HG03469 (cell line): Measurements from ENCODE around the gene TNFRSF9.
"Not testable (repeated sequence)": the region's sequence is repeated elsewhere in the genome, so short reads cannot be mapped to it uniquely, and the experiment has no call there.

Experiments used
- ATAC-seq: cut with Tn5 transposase; IDR thresholded peaks from one replicate; pipeline ENCODE4 v1.9.1; 2021; ENCODE audit warnings: mild to moderate bottlenecking, moderate library complexity, moderate number of reproducible peaks; ENCODE audit not compliant: unreplicated experiment

The TNFRSF9 gene

DNA sequence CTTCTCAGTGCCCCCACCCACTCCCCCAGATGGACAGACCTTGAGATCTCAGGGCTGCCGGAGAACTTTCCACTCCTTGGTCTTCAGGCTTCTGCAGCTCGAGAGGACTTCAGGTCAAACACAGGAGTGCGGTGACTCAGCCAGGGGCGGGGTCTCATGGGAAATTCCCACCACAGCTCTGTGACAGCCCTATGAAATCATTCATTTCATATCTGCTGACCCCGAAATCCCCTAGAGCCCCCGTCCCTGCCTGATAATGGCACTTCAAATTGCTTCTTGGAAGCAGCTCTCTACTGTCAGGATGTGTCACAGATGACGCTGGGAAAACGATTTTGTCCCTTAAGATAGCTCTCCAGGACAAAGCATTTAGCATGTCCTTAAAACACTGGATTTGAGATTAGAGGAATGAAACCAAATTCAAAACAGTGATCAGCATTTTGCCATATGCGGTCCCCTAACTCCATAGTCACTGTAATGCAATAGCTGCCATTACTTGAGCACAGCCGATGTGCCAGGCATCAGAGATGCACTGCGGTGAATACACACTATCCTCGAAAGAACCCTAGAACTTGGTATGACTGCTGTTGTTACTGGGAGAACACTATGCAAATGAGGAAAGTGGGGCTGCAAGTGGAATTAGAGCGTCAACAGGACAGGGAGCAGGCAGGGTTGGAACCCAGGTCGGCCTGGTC is at the start of gene TNFRSF9:
Gene TNFRSF9, minus strand, starts transcription at position 95 of the 692 bp plus-strand sequence. CDS start 845 bp downstream, outside the sequence.
- no peak for ATAC-seq

DNA sequence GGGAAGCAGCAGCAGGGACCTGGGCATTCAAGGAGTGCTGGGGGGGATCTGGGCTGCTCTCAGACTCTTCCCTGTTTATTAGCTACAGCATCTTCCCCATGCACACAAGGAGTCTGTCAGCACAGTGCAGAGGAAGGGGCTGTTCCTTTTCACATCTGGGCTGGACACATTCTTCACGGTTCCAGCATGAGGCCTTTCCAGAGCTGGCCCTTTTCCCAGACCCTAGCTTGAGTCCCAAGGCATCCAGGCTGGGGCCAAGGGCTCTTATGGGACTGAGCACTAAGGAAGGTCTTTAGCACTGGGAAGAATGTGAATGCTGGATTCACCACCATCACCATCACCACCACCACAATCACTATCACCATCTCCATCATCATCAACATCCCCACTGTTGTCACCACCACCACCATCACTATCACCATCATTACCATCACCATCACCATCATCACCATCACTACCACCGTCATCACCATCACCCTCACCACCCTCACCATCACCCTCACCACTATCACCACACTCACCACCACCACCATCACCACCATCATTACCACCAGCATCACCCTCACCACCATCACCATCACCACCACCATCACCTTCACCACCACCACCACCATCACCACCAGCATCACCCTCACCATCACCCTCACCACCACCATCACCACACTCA is 49.3 kb upstream of the TNFRSF9 start:
- ATAC-seq, result no peak

DNA sequence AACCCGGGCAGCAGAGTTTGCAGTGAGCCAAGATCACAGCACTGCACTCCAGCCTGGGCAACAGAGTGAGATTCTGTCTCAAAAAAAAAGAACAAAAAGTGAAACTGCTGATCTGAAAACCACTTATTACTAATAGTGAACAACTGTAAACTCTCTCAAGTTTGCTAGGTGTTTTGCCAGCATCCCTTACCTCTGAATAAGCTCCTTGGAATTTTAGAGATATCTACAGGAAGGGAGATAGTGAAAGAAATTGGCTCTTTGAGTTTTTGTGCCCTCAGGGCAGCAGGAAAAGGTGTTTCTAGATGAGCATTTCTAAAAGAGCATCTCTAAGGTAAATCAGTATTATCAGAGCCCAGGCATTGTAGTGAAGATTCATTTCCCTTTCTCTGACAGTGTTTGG is 47.9 kb upstream of the TNFRSF9 start:
- no peak for ATAC-seq

DNA sequence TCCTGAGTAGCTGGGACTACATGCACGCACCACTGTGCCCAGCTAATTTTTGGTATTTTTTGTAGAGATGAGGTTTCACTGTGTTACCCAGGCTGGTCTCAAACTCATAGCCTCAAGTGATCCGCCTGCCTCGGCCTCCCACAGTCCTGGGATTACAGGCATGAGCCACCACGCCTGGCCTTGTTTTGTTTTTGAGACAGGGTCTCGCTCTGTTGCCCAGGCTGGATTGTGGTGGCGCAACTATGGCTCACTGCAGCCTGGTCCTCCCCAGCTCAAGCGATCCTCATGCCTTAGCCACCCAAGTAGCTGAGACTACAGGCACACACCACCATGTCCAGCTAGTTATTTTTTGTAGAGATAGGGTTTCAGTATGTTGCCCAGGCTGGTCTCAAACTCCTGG is 46.9 kb upstream of the TNFRSF9 start:
- no peak for ATAC-seq

GRCh38 chr1:7985851-7986612 is 45.4 kb upstream of the TNFRSF9 start:
- ATAC-seq, result no peak

DNA sequence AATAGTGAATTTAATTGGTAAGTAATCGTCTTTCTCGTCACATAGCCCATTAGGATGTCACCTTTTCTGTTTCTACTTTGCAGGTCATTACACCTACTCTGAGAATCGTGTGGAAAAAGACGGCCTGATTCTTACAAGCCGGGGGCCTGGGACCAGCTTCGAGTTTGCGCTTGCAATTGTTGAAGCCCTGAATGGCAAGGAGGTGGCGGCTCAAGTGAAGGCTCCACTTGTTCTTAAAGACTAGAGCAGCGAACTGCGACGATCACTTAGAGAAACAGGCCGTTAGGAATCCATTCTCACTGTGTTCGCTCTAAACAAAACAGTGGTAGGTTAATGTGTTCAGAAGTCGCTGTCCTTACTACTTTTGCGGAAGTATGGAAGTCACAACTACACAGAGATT is 44.2 kb upstream of the TNFRSF9 start:
- no peak for ATAC-seq

GRCh38 chr1:7983086-7983778 is 42.6 kb upstream of the TNFRSF9 start:
- no peak for ATAC-seq

GRCh38 chr1:7980984-7981383 is 40.3 kb upstream of the TNFRSF9 start:
- ATAC-seq, result no peak

GRCh38 chr1:7975212-7975865 is 34.7 kb upstream of the TNFRSF9 start:
- no peak for ATAC-seq

DNA sequence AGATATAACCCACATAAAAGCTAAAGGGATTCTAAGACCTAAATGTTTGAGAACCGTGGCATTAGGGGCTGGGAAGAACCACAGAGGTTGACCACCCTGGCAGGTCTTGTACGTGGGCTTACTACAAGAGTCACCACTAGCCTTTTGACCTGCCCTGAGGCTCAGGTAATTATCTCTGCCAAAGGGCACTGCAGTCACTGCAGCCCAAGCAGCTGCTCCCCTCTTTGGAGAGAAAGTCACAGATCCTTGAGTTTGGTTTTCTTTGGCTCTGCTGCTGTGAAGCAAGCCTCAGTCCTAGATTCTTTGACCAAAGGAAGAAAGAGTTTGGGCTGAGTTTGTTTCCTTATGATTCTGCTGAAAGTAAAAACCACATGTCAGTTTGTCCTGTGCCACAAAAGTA is 32.4 kb upstream of the TNFRSF9 start:
- ATAC-seq, result no peak

GRCh38 chr1:7972285-7972684 is 31.6 kb upstream of the TNFRSF9 start:
- no peak for ATAC-seq

GRCh38 chr1:7971024-7971423 is 30.4 kb upstream of the TNFRSF9 start:
- no peak for ATAC-seq

GRCh38 chr1:7970246-7970645 is 29.6 kb upstream of the TNFRSF9 start:
- no peak for ATAC-seq

DNA sequence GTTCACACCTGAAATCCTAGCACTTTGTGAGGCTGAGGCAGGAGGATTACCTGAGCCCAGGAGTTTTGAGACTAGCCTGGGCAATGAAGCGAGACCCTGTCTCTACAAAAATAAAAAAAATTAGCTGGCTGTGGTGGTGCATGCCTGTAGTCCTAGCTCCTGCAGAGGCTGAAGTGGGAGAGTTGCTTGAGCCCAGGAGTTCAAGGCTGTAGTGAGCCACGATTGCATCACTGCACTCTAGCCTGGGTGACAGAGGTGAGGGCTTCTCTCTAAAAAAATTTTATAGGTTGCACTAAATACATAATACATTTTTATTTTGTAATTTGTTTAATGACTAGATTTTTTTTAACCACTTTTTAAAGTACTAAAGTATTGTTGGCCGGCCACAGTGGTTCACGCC is 27.0 kb upstream of the TNFRSF9 start:
- no peak for ATAC-seq

- no peak for ATAC-seq
These were observed 26.6 kb upstream of the TNFRSF9 start for GRCh38 chr1:7967196-7967595.

- no peak for ATAC-seq
These were observed 23.8 kb upstream of the TNFRSF9 start for GRCh38 chr1:7964476-7964875.

- ATAC-seq, result not testable (repeated sequence)
These were observed 23.2 kb upstream of the TNFRSF9 start for GRCh38 chr1:7963841-7964240.

DNA sequence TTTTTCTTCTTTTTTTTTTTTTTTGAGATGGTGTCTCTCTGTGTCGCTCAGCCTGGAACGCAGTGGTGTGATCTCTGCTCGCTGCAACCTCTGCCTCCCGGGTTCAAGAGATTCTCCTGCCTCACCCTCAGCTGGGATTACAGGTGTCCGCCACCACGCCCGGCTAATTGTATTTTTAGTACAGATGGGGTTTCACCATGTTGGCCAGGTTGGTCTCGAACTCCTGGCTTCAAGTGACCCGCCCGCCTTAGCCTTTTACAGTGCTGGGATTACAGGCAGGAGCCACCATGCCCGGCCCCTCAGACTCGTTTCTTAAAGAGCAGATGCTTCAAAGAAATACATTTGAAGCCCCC is 22.7 kb upstream of the TNFRSF9 start:
- not testable (repeated sequence) for ATAC-seq

DNA sequence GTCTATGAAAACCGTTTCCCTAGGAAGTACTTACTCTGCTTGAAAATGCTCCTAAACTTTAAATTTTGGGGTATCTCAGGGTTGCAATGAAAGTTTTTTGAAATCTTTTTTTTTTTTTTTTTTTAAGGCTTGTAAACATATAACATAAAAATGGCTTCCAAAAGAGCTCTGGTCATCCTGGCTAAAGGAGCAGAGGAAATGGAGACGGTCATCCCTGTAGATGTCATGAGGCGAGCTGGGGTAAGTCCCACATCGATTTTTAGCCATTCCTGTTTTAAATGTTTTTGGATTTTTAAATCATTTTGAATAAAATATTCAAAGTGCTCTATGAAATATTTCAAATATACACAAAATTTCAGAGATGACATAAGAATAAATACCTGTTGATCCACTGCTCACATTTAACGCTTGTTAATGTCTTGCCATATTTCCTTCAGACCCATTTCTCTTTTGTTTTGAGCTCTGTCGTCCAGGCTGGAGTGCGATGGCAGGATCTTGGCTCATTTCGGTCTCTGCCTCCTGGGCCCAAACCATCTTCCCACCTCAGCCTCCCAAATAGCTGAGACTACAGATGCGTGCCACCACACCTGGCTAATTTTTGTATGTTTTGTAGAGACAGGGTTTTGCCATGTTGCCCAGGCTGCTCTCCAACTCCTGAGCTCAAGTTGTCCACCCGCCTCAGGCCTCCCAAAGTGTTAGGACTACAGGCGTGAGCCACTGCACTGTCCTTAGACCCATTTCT is 22.2 kb upstream of the TNFRSF9 start:
- ATAC-seq, result no peak

DNA sequence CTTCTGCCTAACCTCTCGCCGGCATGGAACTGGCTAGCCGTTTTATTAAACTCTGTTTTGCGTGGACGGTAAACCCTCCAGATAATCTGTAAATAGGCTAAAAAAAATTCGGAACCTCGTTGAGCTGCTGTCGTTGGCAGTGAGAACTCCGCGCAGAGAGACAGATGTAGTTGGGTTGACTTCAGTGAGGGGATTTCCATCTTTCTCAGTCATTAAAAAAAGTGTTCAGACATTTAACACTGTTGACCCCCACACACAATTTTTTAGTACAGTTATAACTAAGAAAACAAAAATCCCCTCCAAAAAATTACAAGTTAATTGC is 21.3 kb upstream of the TNFRSF9 start:
- ATAC-seq, result no peak
